Measurements from ENCODE around the gene SPIRE1. TPM values are rescaled to one million over a fixed set of nuclear protein-coding genes. Genes with fewer than 3 reads are reported as not detected.

SPIRE1 gene
- total RNA-seq, 2 experiments from 2014 or later = 0.19 to 2.4 TPM

Small RNA genes lying within 50 kb of the gene (small RNA-seq; reads per million reads assigned to genes)
- not detected for gene RNU7-129P

Other genes with a start within 250 kb of the SPIRE1 start
- 22.1 and 23.7 TPM in 2 replicates for gene CEP76, start 44.6 kb upstream of the SPIRE1 start, total RNA-seq (2014; rRNA removed; shearing (Covaris generic))
- 13.7 and 14.1 TPM in 2 replicates for gene CEP76, start 44.6 kb upstream of the SPIRE1 start, total RNA-seq (2022)
- 61.7 and 69.2 TPM in 2 replicates for gene PSMG2, start 44.9 kb upstream of the SPIRE1 start, total RNA-seq (2014; rRNA removed; shearing (Covaris generic))
- gene PSMG2, start 44.9 kb upstream of the SPIRE1 start, total RNA-seq (2022) = 98.8 and 103 TPM in 2 replicates
- 69.7 and 85.0 TPM in 2 replicates for gene PTPN2, start 226.1 kb upstream of the SPIRE1 start, total RNA-seq (2014; rRNA removed; shearing (Covaris generic))
- gene PTPN2, start 226.1 kb upstream of the SPIRE1 start, total RNA-seq (2022) = 54.9 and 64.2 TPM in 2 replicates